Stimulated activated CD4-positive, alpha-beta T cell treated with anti-CD3 and anti-CD28 coated beads, TNF-alpha, amount 100 ng/mL, for 1 hour (primary cell): ENCODE results near the gene ISOC1.
A peak's percentile ranks its signal among the peaks of the same experiment; 100 is the strongest.

Source experiments
- DNase-seq, 3 donors: peaks; one replicate each; pipeline ENCODE4 v3.0.0-alpha.2; 2020; ENCODE audit warnings: low read depth in 3 of 3, low spot score in 1 of 3

ISOC1 gene

DNA sequence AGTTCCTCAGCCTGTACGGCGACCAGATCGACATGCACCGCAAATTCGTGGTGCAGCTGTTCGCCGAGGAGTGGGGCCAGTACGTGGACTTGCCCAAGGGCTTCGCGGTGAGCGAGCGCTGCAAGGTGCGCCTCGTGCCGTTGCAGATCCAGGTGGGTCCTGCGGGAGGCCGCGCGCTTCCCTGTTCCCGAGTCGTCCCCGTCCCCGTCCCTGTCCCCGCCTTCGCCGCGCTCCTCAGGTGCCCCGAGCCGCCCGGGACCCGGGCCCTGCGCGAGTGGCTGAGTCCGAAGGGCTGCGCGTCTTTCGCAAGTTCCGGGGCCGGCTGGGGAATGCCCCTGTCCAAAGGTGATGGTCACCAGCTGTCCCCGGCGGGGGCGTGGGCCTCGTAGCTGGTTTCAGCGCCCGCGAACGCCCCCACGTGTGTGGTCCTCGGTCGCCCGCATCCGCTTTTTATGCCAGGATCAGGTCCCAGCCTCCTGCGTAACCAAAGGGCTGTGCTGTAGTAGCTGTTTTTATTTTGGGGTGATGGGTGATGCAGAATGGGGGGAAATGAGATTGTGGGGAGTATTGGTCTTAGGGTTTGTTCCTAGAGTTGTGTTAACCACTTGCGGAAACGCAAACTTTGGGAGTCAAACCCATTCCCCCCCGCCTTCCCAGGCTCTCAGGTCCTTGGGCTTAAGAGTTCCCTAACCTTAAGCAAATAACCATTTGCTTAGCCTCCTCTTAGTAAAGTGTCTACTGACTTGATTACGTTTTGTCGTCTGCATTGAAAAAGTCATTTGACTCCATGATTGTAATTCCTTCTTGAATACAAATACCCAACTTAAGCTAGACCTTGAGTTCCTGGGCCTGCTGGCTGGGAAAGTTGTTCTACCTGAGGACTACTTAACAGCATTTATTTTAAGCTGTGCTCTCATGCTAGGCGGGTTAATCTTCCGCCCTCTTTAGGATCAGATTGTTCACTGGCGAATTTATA is 663 bp downstream of the ISOC1 start:
- peak; percentile 3 to 18 (median 3) for DNase-seq

- DNase-seq, result no peak
Measured at GRCh38 chr5:129096382-129096991, 1.9 kb downstream of the ISOC1 start.

- DNase-seq, result no peak
Measured at GRCh38 chr5:129097498-129098296, 3.1 kb downstream of the ISOC1 start.

DNA sequence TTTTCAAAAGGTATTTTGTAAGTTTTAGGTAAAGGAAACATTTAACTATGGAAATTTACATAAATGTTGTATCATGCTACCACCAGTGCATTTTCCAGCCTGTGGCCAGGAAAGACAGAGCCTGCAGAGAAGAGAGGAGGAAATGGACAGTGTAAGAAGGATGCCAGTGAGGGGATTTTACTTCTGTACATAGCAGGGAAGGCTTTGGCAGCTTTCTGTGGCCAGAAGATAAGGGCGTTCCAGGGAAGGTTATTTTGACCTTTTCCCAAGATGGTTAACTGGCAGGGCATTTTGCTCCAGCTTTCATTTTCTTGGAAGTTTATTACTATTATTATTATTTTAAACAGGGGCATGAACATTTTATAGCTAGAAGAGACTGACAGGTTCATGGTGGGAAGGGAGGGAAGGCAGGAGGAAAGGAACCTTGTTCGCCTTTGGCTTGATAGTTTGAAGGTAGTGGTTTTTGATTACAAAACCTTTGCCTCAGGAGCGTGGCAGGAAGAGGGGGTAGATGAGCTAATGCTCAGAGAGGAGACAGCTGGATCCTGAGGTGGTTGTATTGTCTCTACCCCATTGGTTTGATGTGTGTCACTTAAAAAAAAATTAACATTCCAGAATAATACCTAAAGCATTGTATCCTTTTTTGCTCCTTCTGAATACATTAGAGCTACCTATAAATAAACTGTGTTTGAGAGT is 4.1 kb downstream of the ISOC1 start:
- no peak for DNase-seq

DNA sequence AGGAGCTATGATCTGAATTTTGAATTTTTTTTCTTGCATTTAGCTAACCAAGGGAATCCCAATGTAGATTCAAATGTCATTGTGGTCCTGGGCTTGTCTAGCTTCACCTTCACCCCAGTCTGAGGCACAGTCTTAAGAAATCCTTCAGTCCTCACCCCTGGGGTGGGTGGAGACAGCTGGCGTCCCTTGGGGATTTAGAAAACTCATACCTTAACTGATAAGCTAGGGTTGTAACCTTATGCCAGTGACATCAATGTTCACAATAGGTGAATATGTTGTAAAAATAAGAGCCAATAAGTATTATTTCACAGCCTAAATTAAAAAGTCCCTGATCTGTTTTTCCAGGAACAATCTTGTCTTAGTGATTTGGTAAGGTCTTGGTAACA is 4.6 kb downstream of the ISOC1 start:
- no peak for DNase-seq

DNA sequence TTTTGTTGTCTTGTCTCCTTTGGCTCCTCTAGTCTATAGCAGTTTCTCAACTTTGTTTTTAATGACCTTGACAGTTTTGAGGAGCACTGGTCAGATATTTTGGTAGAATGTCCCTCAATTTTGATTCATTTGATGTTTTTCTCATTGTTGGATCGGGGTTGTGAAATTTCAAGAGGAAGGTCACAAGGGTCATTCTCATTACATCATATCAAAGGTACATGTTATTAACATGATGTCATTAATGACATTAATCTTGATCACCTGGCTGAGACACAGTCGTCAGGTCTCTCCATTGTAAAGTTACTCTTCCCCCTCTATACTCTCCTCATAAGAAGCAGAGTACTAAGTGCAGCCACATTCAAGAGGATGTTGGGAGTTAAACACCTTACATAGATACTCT is 7.2 kb downstream of the ISOC1 start:
- no peak for DNase-seq

- no peak for DNase-seq
Measured at GRCh38 chr5:129103397-129103796, 8.8 kb downstream of the ISOC1 start.

- no peak for DNase-seq
Measured at GRCh38 chr5:129104915-129105455, 10.4 kb downstream of the ISOC1 start.

GRCh38 chr5:129107637-129108036 is 13.1 kb downstream of the ISOC1 start:
- no peak for DNase-seq

- DNase-seq, result no peak
Measured at GRCh38 chr5:129110742-129111141, 16.2 kb downstream of the ISOC1 start.

DNA sequence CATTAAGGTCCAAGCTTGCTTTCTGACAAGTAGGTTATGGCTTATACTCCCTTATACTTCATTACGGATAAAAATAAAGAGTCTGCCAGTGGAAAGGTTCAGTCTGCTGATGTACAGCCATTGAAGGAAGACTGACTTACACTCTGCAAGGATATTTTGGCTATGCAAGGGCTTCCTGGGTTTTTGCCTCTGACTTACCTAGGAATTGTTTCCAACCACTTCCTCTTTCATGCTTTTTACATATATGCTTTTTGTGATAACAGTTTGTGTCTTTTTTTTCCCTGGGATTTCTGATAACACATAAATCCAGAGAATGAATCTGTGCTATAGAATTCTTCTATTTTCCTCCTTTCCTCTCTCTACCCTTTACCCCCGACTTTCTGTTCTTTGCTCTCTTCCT is 16.8 kb downstream of the ISOC1 start:
- DNase-seq, result no peak

GRCh38 chr5:129112295-129112694 is 17.7 kb downstream of the ISOC1 start:
- no peak for DNase-seq

DNA sequence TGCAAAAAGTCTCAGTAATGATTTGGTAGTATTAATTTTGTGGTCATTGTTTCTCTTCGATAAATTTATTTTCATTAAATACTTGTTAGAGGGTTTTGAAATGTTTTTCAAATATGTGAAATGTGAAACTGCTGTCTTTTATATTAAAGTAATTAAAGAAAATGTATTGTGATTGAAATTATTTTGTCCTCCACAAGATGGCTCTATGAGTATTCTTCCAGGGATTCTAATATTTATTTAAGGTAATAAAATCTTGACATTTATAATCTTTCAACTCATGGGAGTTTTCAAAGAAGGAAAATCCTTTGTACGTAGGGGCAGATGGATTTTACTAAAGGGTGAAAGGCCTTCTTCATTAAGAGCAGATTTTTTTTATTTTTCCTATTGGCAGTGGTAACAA is 19.3 kb downstream of the ISOC1 start:
- DNase-seq, result no peak

DNA sequence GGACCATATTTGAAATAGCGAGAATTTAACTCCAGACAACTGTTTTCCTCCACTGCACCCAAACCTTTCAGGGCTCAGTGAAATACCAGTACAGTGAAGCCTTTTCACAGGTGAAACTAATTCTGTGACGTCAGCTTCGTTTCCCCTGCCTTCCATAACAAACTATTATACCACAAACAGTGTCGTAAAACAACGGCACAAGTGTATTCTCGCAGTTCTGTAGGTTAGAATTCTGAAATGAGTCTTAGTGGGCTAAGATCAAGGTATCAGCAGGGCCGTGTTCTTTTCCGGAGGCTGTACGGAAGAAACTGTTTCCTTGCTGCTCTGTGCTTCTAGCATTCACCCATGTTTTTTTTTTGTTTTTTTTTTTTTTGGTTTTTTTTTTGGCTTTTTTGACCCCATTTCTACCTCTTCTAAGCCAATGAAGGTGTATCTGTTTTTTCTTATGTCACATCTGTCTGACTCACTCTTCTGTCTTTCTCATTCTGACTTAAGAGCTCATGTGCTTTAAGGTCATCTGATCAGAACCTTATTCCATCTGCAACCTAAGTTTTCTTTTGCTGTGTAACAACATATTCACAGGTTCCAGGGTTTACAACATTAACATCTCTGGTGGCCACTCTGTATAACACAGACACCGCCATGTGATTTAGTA is 20.1 kb downstream of the ISOC1 start:
- no peak for DNase-seq

DNA sequence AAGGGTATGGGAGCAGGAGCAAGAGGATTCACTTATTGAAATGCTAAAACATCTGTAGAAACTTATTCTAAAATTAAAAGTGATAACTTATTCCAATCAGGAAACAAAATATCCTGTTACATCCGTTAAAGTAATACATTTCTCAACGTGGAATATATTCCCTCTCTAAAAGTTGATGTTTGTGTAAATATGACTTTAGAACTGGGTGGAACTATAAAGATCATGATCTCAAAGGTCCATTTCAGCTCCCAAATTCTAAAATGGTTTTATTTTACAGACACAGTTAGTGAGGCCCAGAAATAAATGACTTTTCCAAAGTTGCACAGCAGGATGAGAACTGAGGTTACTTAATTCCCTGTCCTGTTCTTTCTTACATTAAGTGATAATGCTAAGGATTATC is 21.1 kb downstream of the ISOC1 start:
- DNase-seq, result no peak

DNA sequence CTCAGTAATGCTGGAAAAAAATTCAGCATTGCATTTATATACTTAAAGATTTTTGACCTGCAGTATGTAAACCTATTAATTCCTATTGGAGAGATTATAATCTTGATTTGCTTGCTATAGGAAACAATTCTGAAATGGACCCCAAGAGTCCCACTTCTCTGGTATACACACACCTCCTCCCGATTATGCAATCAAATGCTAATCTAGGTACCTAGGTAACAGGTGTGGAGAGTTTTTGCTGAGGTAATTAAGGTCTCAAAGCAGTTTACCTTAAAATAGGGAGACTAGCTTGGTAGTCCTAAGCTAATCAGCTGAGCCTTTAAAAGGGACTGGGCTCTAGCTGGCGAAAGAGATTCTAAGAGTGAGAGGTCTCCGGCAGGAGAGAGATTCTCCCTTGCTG is 22.2 kb downstream of the ISOC1 start:
- DNase-seq, result no peak

DNA sequence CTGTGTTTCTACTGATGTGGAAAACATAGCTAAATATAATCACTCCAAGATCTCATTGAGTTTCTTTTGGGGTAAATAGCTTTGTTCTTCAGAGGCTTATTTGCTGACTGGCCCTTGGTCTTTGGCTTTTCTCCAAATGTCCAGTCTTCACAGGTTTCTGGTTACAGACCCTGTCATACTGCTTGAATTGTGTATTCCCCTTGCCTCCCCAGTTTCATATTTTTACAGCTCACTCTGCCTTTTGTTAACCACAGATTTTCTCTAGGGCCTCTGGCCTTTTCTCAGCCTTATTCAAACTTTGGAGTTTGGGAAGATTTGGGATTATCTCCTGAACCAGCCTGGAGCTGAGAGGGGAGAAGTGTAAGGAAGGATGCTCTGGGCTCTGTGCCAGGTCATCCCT is 23.9 kb downstream of the ISOC1 start:
- no peak for DNase-seq

DNA sequence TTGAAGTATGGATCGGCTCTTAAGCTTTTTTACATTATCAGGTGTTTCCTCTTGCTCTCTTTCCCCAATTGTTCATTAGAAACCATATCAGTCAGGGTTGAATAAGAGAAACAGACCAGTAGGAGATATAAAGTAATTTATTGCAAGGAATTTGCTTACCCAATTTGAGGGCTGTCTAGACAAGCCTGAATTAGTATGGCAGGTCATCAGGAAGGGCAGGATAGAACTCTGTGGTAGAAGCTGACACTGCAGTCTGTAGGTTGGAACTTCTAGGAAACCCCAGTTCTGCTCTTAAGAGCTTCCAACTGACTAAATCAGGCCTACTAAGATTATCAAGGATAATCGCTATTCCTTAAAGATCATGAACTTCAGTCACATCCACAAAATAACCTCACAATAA is 24.3 kb downstream of the ISOC1 start:
- no peak for DNase-seq

GRCh38 chr5:129120158-129120581 is 25.6 kb downstream of the ISOC1 start:
- DNase-seq, result no peak

DNA sequence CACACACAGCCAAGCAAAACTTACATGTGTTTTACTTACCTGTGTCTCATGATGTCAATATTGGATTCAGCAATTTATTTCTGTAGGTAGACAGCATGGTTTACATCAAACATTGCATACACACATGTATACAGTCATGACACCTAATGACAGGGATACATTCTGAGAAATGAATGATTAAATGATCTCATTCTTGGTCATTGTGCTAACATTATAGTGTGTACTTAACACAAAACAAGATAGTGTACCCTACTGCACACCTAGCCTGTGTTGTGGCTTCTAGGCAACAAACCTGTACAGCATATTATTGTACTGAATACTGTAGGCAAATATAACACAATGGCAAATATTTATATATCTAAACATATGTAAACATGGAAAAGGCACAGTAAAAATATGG is 28.0 kb downstream of the ISOC1 start:
- DNase-seq, result no peak
